ENCODE data around the gene TET2.
"Not testable (repeated sequence)": the region's sequence is repeated elsewhere in the genome, so short reads cannot be mapped to it uniquely, and the experiment has no call there.

The TET2 gene

GRCh38 chr4:105241451-105241850 is 94.8 kb downstream of the TET2 start:
- DNase-seq = no peak

DNA sequence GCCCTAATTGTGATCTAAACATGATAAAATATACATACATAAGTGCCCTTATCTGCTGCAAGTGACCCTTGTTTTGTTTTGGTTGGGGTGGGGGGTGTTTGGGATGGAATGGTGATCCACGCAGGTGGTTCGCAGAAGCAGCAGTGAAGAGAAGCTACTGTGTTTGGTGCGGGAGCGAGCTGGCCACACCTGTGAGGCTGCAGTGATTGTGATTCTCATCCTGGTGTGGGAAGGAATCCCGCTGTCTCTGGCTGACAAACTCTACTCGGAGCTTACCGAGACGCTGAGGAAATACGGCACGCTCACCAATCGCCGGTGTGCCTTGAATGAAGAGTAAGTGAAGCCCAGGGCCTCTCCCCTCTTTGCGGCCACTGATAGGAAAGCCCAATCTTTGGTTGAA is 96.8 kb downstream of the TET2 start:
- no peak for DNase-seq

DNA sequence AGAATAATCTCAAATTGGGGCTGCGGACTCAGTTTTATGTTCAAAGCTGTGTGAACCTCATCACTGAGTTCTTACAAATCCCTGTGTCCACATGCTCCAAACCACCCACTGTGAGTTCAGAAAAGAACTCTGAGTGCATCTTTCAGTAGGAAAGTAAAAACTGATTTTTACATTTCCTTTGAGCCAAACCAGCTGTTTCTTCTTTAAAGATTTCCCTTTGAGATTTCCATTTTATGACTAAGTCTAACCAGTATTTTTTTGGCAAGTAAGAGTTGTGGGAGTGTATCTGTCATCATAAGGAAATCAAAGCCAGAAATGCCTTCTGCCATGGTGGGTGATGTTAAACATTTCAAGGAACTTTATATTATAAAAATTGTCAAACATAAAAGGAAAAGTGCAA is 100.0 kb downstream of the TET2 start:
- DNase-seq = no peak

- DNase-seq = no peak
Measured at GRCh38 chr4:105248613-105249012, 101.9 kb downstream of the TET2 start.

- DNase-seq = no peak
Measured at GRCh38 chr4:105257817-105258495, 111.3 kb downstream of the TET2 start.

DNA sequence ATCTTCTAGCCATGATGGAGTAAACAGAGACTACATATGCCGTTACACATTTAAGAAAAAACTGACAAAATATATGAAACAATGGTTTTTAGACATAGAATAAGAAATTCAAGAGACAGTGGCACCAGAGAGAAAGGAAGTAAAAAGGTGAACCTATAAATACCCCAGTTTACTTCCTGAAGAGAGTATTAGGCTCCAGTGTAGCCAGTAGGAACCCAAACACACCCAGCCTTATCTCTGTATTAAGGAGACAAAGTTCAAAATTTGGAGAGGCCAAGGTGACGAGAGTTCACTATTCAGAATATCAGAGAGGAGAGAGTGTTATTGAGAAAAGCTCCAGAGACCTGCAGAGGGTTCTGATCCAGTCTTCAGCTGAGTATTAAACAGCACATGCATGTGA is 119.0 kb downstream of the TET2 start:
- no peak for DNase-seq

DNA sequence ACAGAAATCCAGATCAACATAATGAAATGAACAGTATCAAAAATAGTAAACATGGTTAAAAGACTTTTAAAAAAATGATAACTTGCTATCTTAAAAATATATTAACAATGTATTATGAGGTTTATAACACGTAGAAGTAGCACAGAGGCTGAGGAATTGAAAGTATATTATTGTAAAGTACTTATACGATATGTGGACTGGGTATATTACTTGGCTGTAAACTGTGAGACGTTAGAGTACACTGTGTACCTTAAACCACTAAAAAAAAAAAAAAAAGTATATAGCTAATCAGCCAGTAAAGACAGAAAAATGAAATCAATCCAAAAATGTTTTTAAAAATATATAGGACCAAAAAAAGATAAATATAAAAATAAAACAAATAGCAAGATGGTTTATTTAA is 120.6 kb downstream of the TET2 start:
- no peak for DNase-seq

DNA sequence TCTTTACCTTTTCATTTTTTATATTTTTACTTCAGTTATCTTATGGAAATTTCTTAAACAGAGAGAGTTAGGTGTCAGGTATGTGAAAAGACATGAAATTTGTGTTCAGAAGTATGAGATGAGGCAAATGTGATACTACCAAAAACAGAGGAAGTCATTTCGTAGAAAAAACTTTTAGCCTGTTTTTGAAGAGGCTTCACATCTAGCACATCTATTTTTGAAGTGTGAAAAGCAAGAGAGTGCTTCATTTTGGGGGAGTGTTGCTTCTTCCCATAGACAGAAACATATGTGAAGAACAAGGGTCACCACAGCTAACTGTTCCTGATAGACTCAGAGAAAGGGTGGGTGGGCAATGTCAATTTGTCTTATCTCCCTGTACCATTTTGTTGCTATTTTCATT is 125.3 kb downstream of the TET2 start:
- DNase-seq = no peak

DNA sequence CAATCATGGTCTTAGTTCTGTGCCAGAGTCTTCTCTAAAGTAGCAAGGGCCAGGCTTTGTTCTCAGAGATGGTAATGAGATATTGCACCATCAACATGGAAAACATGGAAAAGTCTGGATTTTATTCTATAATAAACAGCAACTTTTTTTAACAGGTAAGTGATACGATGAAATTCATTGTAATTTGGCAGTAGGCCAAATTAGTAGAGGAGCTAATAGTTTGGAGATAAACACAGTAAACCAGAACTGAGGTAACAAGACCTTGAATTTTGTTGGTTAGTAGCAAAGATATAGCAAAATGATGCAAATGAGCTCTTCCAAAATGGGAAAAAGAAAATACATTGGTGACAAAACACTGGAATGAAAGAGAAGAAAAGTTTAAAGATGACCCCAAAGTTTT is 126.6 kb downstream of the TET2 start:
- DNase-seq = no peak

- DNase-seq = no peak
Measured at GRCh38 chr4:105274090-105274489, 127.4 kb downstream of the TET2 start.

- no peak for DNase-seq
Measured at GRCh38 chr4:105274504-105274903, 127.8 kb downstream of the TET2 start.

GRCh38 chr4:105276361-105277104 is 129.9 kb downstream of the TET2 start:
- DNase-seq = no peak

- DNase-seq = no peak
Measured at GRCh38 chr4:105277702-105278101, 131.0 kb downstream of the TET2 start.

DNA sequence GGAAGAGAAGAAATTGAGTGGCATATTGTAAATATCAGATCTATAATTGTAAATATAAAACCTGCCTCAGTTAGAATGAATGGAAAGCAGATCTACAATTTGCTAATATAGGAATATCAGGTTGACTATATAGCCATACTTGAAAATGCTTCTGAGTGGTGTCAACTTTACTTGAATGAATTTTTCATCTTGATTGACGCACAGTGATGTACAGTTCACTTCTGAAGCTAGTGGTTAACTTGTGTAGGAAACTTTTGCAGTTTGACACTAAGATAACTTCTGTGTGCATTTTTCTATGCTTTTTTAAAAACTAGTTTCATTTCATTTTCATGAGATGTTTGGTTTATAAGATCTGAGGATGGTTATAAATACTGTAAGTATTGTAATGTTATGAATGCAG is 132.6 kb downstream of the TET2 start:
- DNase-seq = no peak

- DNase-seq = no peak
Measured at GRCh38 chr4:105280338-105281123, 133.9 kb downstream of the TET2 start.

DNA sequence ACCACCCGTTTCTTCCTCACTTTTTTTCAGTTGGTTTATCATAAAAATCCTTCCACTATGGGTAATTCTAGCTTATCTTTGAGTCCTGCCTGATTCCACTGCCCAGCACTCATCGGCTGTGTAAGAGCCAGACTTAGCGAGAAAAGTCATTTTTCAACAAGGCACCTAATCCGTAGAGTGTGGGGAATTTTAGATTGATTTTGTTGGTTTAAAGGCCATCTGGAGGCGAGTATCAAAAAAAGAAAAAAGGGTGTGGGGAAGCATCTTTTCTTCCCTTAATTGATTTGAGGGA is 134.4 kb downstream of the TET2 start:
- no peak for DNase-seq

- DNase-seq = no peak
Measured at GRCh38 chr4:105282489-105282888, 135.8 kb downstream of the TET2 start.

DNA sequence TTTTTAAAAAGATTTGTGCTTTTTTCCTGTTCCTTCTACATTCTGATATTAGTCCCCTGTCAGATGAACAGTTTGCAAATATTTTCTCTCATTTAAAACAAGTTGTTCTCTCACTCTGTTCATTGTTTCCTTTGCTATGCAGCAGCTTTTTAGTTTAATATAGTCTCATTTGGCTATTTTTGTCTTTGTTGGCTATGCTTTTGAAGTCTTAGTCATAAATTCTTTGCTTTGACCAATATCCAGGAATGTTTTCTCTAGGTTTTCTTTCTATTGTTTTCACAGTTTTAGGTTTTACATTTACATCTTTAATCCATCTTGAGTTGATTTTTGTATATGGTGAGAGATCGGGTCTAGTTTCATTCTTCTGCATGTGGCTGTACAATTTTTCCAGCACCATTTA is 136.8 kb downstream of the TET2 start:
- DNase-seq = no peak

DNA sequence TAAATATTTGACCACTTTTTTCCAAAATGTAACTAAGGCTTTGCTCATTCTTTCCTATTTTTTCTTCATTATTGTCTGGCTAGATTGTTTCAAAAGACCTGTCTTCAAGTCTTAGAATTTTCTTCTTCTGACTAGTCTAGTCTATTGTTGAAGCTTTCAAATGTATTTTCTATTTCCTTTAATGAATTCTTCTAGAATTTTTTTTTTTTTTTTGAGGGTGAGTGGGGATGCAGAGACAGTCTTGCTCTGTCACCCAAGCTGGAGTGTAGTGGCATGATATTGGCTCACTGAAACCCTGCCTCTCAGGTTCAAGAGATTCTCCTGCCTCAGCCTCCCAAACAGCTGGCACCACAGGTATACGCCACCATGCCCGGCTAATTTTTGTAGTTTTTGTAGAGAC is 141.4 kb downstream of the TET2 start:
- no peak for DNase-seq

- DNase-seq = no peak
Measured at GRCh38 chr4:105291925-105292324, 145.2 kb downstream of the TET2 start.

DNA sequence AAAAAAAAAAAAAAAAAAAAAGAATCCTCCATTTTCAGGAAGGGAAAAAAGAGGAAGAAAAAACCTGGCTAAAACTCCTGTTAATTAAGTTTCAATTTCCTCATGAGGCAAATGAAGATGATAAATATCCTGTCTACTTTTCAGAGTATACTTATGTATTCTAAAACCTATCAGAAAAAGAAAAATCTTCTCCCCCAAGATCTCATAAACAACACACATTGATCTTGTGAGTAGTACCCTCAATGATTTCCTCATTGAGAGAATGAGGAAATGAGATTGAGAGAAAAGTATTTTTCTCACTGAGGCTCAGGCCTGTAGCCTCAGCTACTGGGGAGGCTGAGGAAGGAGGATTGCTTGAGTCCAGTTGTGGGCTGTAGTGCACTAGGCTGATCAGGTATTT is 146.7 kb downstream of the TET2 start:
- DNase-seq = no peak

GRCh38 chr4:105296672-105297071 is 150.0 kb downstream of the TET2 start:
- DNase-seq = no peak

DNA sequence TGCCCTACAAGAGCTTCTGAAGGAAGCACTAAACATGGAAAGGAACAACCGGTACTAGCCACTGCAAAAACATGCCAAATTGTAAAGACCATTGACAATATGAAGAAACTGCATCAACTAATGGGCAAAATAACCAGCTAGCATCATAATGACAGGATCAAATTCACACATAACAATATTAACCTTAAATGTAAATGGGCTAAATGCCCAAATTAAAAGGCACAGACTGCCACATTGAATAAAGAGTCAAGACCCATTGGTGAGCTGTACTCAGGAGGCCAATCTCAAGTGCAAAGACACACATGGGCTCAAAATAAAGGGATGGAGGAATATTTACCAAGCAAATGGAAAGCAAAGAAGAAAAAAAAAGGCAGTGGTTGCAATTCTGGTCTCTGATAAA is 152.4 kb downstream of the TET2 start:
- not testable (repeated sequence) for DNase-seq

- no peak for DNase-seq
Measured at GRCh38 chr4:105304085-105304484, 157.4 kb downstream of the TET2 start.

All from activated effector memory CD4-positive, alpha-beta T cell treated with Interleukin-2 at 50 U/mL for 16 hours (primary cell).